ENCODE measurements around the gene AFF2. TPM values are rescaled to one million over a fixed set of nuclear protein-coding genes. Genes with fewer than 3 reads are reported as not detected.

Gene AFF2
- total RNA-seq, 2 donors from 2014 or later, result 0.89 to 3.2 TPM

DNA sequence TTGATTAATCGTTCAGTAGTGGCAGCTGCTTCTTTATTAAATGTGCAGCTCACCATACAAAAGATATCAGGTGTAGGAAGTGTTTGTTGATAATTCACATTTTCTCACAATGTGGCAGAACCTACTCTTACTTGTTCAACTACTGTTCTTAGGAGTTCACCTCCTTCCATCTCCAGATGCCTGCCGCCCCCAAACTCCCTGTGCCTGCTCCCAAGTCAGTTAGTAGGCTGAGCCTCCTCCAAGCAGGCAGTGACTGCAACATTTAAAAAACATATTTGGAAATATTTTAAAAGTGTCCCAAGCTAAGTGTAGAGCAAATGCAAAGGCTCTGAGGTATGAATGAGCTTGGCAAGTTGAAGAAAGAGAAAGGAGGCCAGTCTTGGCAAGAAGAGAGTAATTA, 100.2 kb downstream of the AFF2 start:
- no peak overlapping the region for H3K27ac ChIP-seq
- H3K9me3 ChIP-seq, result no peaks in the 10 kb centered on the region
- no peak for DNase-seq (ENCODE audit: low spot score)
- TF ChIP-seq, protein P1, sequence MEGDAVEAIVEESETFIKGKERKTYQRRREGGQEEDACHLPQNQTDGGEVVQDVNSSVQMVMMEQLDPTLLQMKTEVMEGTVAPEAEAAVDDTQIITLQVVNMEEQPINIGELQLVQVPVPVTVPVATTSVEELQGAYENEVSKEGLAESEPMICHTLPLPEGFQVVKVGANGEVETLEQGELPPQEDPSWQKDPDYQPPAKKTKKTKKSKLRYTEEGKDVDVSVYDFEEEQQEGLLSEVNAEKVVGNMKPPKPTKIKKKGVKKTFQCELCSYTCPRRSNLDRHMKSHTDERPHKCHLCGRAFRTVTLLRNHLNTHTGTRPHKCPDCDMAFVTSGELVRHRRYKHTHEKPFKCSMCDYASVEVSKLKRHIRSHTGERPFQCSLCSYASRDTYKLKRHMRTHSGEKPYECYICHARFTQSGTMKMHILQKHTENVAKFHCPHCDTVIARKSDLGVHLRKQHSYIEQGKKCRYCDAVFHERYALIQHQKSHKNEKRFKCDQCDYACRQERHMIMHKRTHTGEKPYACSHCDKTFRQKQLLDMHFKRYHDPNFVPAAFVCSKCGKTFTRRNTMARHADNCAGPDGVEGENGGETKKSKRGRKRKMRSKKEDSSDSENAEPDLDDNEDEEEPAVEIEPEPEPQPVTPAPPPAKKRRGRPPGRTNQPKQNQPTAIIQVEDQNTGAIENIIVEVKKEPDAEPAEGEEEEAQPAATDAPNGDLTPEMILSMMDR (IDR thresholded peaks at IDR 0.05), result no peak
- no peaks in the 10 kb centered on the region for H3K36me3 ChIP-seq
- no peaks in the 10 kb centered on the region for H3K27me3 ChIP-seq
- no peaks in the 10 kb centered on the region for H3K4me1 ChIP-seq
- H3K4me3 ChIP-seq, result no peak overlapping the region

DNA sequence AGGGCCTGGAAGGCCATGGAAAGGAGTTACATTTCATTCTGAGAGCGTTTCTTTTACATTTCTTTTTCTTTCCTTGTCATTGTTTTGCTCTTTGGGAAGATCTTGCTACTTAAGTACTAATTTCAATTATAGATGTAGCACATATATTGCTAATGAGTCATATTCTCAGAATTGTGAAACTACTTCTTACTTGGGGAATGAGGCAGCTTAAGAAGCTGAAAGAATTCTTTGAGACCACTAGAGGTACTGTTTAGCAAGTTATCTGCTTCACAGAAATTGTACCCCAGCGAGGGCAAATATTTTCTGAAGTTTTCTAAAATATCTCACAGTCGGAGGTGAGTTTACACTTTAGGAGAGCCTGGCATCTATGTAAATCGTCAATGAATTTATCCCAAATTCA, 100.6 kb downstream of the AFF2 start:
- no peaks in the 10 kb centered on the region for H3K36me3 ChIP-seq
- H3K27ac ChIP-seq, result no peak overlapping the region
- no peaks in the 10 kb centered on the region for H3K4me1 ChIP-seq
- H3K27me3 ChIP-seq, result no peaks in the 10 kb centered on the region
- no peaks in the 10 kb centered on the region for H3K9me3 ChIP-seq
- no peak for DNase-seq (ENCODE audit: low spot score)
- H3K4me3 ChIP-seq, result no peak overlapping the region
- TF ChIP-seq, protein P1 (IDR thresholded peaks at IDR 0.05), result no peak

DNA sequence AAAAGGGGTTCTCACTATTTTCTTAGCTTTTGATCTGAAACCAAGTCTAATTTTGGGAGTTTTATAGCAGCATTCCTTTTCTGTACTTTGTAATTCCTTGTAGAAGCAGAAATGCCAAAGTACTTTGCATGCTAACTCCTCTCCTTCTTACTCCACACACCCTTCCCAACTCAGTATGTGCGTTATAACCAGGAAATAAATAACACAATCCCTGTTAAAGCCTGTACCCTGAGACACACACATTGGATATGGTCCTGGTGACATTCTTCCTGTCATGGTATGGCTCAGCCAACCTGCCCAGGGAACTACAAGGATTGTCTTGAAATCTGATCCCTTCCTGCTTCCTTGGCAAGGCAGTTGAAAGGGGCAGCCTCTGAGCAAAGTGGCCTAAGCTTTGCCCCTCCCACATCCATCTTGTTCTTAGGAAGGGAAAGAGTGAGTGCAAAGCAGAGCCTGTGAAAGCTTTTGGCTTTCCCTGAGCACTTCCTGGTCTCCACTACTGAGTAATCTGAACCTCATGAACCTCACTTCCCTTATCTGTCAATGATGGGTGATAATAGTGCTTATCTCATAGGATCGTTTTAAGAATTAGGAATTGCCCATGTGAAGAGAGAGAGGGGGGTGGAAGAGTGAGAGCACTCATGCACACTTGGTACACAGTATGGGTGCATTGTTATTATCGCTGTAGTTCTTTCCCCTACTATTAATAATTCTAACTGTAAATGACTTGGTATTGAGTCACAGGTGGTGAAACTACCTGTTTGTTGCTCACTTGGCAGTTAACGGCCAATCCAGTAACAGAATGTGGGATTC, 109.3 kb downstream of the AFF2 start:
- Histone ChIP-seq H3K4me1 (no peaks in the 10 kb centered on the region), H3K9me3 (no peaks in the 10 kb centered on the region), H3K4me3 (no peak overlapping the region), H3K36me3 (no peaks in the 10 kb centered on the region), H3K27ac (no peak overlapping the region), H3K27me3 (no peaks in the 10 kb centered on the region)
- TF ChIP-seq, protein P1 (IDR thresholded peaks at IDR 0.05), result no peak
- no peak for DNase-seq (ENCODE audit: low spot score)

DNA sequence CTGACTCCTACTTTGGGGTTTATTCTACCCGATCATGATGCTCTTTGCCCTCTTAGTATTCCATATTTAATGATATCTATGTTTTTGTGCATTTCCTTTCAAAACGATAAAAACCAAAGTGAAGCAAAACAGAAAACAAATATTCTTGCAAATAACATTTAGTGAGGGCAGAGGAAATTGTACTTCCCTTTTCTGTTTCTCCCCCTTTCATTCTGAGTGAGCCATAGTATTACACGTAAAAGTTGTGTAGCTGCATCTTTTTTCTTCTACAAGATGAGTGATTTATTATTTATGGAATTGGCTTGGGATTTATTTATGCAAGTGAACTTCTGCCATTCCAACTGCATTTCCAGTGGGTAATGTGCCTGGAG, 109.9 kb downstream of the AFF2 start:
- DNase-seq (ENCODE audit: low spot score), result no peak
- TF ChIP-seq, protein P1 (IDR thresholded peaks at IDR 0.05), result no peak

DNA sequence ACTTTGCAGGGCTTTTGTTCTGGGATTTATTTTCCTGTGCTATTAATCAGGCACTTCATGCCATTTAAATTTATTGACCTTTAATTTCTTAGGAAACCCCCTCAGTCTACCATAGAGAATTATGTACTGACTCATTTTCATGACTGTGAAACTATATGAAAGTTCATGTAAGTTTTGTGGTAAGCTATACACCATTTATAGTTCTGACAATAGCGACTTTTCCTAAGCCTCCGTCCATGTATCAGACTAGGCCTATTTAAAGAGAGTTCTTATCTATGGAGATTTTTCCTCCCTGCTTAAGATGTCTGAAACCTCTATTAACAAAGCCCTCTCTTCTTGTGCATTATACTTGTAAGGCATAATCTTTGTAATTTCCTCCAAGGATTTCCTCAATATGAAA, 111.6 kb downstream of the AFF2 start:
- no peak overlapping the region for H3K4me3 ChIP-seq
- no peak overlapping the region for H3K27ac ChIP-seq
- H3K9me3 ChIP-seq, result no peaks in the 10 kb centered on the region
- no peaks in the 10 kb centered on the region for H3K4me1 ChIP-seq
- no peak for DNase-seq (ENCODE audit: low spot score)
- no peaks in the 10 kb centered on the region for H3K27me3 ChIP-seq
- TF ChIP-seq, protein P1 (IDR thresholded peaks at IDR 0.05), result no peak
- H3K36me3 ChIP-seq, result no peaks in the 10 kb centered on the region

More for the DNA sequence above, 109.9 kb downstream of the AFF2 start:
- H3K36me3 ChIP-seq, result no peaks in the 10 kb centered on the region
- no peak overlapping the region for H3K27ac ChIP-seq
- H3K9me3 ChIP-seq, result no peaks in the 10 kb centered on the region
- H3K27me3 ChIP-seq, result no peaks in the 10 kb centered on the region
- no peaks in the 10 kb centered on the region for H3K4me1 ChIP-seq
- H3K4me3 ChIP-seq, result no peak overlapping the region

DNA sequence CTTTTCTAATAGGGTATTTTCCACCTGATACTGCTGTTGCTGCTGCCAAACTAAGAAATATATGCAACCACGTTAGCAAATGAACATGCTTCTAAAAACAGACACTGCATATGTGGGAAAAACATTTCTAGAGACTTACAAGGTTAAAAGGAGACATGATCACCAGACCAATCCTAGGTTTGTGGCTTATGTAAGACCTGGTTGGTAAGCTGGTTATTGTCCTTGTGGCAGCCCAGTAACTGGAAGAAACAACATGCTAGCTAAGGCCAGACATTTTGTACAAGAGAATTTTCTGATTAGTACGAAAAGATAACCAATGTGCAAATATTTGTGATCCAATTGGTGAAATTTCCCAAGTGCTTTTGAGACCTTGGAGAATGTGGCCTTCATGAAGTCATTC, 112.0 kb downstream of the AFF2 start:
- H3K27me3 ChIP-seq, result no peaks in the 10 kb centered on the region
- H3K9me3 ChIP-seq, result no peaks in the 10 kb centered on the region
- no peaks in the 10 kb centered on the region for H3K36me3 ChIP-seq
- no peaks in the 10 kb centered on the region for H3K4me1 ChIP-seq
- no peak overlapping the region for H3K4me3 ChIP-seq
- H3K27ac ChIP-seq, result no peak overlapping the region
- DNase-seq (ENCODE audit: low spot score), result no peak
- TF ChIP-seq, protein P1 (IDR thresholded peaks at IDR 0.05), result no peak

Measured in right atrium auricular region (tissue), 2 donors.